GM12873 (cell line): ENCODE measurements around the gene MYO7B.

Experiments
- TF ChIP-seq, protein P1 (sequence below): IDR thresholded peaks from 2 replicates; pipeline ENCODE4 v1.5.1; 2012; ENCODE audit warnings: low read depth, mild to moderate bottlenecking, moderate library complexity, low read length, control low read depth; ENCODE audit not compliant: insufficient read depth; ENCODE audit errors: missing control alignments

Gene MYO7B

DNA sequence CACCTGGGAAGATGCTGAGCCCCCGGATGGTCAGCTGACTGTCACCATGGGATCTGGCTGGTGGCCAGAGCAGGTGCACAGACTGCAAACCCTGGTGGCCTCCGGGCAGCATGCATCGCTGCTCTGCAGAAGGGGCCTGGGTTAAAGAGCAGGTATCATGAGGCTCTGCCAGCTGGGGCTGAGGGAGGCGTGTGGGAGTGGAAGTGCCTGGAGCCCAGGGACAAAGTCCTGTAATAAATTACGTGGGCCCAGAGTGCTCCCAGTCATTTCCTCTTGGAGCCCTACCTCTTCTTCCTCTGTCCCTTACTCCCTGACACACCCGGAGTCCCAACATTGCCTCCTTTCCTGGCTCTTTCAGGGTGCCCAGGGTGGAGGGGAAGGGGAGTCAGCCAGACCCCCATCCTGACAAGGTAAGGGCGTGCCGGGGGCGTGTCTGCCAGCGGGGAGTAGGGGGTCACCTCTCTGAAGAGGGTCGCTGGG, at the start of gene MYO7B:
Gene MYO7B (plus strand): TSS at position 262 of the 480 bp plus-strand sequence. CDS start 24,040 bp downstream, outside the sequence.
- TF ChIP-seq, protein P1, sequence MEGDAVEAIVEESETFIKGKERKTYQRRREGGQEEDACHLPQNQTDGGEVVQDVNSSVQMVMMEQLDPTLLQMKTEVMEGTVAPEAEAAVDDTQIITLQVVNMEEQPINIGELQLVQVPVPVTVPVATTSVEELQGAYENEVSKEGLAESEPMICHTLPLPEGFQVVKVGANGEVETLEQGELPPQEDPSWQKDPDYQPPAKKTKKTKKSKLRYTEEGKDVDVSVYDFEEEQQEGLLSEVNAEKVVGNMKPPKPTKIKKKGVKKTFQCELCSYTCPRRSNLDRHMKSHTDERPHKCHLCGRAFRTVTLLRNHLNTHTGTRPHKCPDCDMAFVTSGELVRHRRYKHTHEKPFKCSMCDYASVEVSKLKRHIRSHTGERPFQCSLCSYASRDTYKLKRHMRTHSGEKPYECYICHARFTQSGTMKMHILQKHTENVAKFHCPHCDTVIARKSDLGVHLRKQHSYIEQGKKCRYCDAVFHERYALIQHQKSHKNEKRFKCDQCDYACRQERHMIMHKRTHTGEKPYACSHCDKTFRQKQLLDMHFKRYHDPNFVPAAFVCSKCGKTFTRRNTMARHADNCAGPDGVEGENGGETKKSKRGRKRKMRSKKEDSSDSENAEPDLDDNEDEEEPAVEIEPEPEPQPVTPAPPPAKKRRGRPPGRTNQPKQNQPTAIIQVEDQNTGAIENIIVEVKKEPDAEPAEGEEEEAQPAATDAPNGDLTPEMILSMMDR: no peak

DNA sequence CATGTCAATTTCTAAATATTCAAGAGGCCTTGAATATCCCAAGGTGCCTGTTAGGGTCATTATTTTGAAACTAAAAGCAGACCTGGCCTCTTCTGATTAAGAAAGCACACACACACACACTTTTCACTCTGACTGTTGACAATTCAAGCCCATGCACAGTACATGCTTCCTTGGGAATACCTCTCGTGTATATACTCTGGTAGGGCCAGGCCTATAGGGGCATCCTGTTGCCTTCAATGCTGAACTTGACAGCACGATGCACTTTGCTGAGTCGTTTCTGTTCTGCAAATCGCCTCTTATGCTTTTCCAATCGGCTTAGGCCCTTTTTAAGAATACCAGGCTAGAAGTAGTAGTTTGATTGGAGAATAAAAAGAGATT, 49.8 kb upstream of the MYO7B start:
- TF ChIP-seq, protein P1: no peak

DNA sequence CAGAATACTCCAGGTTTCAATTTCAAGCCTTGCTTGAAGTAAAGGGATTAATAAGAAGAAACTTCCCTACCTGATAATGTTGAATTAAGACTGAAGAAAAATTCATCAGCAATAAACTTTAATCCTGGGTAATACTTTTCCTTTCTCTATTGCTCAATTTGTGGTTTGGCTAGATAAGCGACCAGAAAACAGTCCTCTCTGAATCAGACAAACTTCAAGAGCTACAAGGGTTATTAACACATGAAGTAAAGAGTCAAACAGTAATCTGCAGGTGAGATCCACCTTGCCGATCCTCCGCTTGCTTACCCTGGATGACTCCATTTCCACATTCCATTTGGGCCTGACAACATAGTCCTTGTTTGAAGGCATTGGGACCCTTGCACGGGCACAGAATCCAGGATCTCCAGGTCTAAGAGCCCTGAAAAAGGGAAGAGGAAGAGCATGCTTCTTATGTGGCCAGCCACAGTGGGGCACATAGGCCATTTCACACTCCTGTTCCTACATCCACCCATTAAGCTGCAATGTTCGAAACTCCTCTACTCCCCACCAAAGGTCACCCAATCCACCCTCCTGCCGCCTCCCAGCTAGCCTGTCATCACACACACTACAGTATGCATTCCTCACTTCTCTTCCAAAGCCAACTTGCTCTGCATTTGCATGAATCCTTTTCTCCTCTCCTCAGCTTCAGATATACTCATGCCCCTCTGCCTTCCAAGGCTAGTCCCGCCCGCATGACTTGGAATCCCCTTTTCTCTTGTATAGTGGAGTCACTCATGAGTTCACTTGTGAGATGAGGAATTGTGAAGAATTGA, 49.0 kb upstream of the MYO7B start:
- TF ChIP-seq, protein P1: no peak

DNA sequence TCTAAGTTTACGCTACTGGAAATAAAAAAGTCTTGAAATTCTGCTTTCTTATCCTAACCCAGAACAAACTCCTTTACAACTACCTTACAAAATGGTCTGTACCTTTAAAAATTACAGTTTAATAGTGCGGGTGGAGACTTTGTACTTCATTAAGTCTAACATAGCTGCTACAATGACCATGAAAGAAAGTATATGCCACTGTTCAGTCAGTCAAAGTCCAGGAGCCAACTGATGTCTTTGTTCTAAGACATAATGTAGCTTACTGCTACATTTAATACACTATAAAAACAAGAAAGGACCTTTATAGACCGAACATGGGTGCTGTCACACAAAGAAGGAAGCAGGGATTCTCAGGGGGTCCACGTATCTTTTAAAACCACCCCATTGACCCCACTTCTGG, 45.2 kb upstream of the MYO7B start:
- TF ChIP-seq, protein P1: no peak

DNA sequence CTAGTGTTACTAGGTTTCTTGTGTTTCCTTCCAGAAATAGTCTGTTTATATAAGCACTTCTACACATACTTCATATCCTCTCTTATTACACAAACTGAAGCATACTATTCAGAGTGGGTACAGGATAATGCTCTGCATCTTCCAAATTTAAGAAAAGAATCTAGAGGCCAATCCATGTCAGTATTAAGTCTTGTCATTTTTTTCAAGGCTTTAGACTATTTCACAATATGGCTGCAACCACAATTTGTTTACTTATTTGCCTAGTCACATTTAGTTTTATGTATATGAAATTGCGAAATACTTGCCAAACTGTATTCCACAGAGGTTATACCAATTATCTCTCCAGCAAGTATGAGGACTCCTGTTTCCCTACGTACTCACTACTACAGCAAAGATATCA, 37.1 kb upstream of the MYO7B start:
- TF ChIP-seq, protein P1: no peak

DNA sequence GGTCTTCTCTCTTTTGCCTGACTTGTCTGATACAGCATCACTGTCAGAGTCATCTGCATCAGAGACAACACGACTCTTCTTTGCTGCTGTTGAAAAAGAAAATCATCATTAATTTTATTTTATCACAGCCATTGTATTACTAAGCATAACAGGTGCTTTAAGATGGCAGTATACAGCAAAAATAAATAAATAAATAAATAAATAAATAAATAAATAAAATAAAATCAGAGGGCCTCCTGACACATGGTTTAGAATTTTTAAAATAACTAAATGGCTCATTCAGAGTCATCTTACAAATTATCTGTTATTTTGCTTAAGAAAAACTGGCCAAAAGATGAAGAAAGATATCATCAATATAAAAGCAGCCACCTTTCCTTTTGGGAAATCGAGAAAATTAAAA, 32.0 kb upstream of the MYO7B start:
- TF ChIP-seq, protein P1: no peak

DNA sequence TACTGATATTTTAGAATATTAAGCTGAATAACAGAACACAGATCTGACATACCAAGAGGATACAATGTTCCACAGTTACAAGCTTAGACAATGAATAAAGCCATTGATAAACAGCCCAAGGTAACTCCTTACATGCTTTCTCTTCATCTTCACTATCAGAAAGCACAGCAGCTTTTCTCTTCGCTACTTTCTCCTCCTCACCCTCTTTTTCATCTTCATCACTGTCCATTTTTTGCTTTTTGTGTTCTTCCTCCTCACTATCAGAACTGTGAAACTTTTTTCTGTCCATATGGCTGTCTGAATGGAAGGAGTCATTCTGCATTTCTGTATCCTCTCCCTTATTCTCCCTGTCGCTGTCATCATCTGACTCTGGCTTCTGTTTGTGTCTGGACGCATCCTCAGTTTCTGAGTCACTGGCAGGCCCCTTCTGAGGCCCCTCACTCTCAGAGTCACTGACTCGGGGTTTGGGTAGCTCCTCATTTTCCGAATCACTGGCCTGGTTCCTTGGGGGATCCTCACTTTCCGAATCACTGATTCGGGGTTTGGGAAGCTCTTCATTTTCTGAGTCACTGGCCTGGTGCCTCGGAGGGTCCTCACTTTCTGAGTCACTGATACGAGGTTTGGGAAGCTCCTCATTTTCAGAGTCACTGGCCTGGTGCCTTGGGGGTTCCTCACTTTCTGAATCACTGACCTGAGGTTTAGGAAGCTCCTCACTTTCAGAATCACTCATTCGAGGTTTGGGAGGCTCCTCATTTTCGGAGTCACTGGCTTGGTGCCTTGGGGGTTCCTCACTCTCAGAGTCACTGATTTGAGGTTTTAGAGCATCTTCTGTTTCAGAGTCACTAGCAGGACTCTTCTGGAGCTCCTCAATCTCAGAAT, 30.7 kb upstream of the MYO7B start:
- TF ChIP-seq, protein P1: no peak
